GM10266 (cell line): ENCODE results near the gene FBXO34.

Experiments used
- DNase-seq: peaks from one replicate; pipeline ENCODE4 v3.0.0; 2012; ENCODE audit errors: extremely low spot score
- CTCF ChIP-seq: IDR thresholded peaks from 2 replicates; pipeline ENCODE4 v1.5.1; 2012; ENCODE audit warnings: mild to moderate bottlenecking, low read depth; ENCODE audit not compliant: control insufficient read depth, insufficient read depth; ENCODE audit errors: missing control alignments

Gene FBXO34

GRCh38 chr14:55253276-55253675 is 17.9 kb upstream of the FBXO34 start:
- TF ChIP-seq CTCF, result no peak
- DNase-seq, result no peak

DNA sequence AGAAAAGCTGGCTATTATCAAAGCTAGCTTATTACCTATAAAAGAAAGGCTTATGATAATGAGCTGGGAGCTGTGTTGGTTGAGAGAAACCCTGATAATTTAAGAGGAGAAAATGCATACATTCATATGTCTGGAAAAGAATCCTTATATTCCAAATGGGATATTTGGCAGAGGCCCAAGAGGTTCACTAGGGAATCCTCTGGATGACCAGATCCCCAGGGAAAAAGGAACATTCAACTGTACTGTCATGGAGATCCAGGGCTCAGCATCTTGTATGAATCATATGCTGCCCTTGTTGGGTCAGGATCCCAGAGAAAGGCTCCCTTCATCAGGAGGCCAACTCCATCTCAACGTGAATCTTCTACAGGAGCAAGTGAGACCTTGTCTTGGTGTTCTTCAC is 16.6 kb upstream of the FBXO34 start:
- no peak for TF ChIP-seq CTCF
- no peak for DNase-seq

DNA sequence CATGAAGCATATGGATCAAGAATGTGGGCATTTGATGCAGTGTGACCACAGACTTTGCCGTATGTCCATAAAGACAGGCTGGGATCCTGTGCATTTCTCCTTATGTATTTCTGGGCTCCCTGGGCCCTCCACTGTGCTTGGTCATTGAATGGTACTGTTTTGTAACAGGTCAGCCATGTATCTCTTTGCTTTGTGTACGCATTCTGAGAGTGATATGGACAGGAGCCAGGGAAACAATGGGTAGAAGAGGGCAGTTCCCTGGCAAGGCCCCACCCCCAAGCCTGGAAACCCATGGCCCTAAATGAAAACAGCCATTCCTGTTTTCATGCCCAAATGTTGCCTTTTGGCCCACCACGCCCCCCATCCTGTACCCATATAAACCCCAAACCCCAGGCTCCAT is 15.2 kb upstream of the FBXO34 start:
- TF ChIP-seq CTCF, result no peak
- DNase-seq, result no peak

GRCh38 chr14:55256586-55256985 is 14.6 kb upstream of the FBXO34 start:
- no peak for DNase-seq
- no peak for TF ChIP-seq CTCF

GRCh38 chr14:55265197-55265596 is 6.0 kb upstream of the FBXO34 start:
- no peak for TF ChIP-seq CTCF
- DNase-seq, result no peak

- no peak for TF ChIP-seq CTCF
- DNase-seq, result no peak
Observed at GRCh38 chr14:55267820-55268219, 3.4 kb upstream of the FBXO34 start.

DNA sequence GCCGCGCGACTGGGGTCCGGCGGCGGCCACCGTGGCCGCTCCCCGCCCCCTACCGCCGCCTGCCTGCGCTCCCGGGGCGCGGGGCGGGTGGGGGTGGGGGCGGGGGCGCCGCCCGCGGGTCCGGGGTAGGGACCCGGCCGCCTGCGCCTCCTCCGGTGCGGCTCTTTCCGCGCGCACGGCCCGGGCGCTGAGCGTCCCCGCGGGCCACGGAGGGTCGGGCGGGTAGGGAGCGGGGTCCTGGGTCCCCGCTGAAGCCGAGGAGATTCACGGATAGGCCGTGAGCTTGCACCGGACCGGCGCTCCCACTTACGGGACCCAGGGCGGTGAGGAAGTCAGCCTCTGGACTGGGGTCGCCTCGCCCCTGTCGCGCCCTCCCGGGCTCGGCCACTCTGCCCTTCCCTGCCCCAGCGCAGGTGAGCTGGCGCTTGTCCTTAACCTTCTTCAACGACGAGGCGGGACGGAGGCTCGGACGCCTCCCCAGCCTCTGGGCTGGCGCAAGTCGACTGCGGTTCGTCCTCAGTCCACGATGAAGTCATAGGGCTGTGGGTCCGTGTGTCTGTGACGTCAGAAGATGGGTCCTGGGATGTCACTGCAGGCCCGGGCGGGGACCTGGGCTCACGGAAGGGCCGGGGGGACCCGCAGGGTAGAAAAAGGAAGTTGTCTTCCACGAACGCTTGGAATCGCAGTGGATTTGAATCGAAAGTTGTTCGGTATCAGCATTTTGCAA is 514 bp downstream of the FBXO34 start:
- TF ChIP-seq CTCF, result no peak
- peak; percentile 86 for DNase-seq
